NCI-H748 (cell line): Measurements from ENCODE around the gene CDCA7.
"Not testable (repeated sequence)": the region's sequence is repeated elsewhere in the genome, so short reads cannot be mapped to it uniquely, and the experiment has no call there.

Experiments used
- DNase-seq: peaks from one replicate; lab custom pipeline; 2025; ENCODE audit not compliant: unreplicated experiment; lab: John Stamatoyannopoulos, UW

CDCA7 gene

DNA sequence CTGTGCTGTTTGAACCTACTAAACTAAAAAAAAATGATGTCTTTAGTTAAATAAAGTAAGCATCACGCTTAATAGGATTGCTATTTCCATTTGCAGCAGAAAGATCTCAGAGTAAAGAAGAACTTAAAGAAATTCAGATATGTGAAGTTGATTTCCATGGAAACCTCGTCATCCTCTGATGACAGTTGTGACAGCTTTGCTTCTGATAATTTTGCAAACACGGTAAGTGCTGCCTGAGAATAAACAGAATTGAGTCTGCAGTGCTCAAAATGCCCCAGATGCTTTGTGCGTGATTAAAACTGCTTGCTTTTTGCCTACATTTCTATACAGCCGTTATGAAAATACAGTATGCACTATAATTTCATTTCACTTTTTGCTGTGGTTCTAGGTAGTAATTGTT, 3.9 kb downstream of the CDCA7 start:
- no peak for DNase-seq

DNA sequence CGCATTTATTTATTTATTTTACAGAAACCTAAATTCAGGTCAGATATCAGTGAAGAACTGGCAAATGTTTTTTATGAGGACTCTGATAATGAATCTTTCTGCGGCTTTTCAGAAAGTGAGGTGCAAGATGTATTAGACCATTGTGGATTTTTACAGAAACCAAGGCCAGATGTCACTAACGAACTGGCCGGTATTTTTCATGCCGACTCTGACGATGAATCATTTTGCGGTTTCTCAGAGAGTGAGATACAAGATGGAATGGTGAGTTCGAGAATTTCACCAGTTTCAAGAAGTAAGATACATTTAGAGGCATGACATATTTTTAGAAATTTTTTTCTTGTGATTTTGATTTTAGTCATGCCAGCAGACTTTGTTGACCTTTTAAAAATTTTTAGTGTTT, 4.6 kb downstream of the CDCA7 start:
- DNase-seq = no peak

DNA sequence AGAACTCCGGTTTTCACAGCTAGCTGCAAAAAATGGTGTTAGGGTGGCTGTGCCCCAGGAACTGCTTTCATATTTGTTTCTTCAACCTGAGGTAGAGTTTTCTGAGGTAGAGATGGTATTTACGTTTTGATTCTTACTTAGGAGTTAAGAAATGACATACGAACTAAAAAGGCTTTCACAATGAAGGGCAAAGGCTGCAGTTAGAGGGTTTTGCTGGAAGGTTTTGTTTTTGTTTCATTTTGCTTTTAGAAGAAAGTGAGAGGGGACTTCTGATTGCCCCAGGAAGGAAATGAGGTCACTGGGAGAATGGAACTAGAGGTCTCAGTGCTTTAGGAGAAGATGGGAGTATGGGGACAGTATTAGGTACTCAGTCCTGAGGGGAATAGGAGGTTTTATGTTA, 15.5 kb downstream of the CDCA7 start:
- DNase-seq = no peak

DNA sequence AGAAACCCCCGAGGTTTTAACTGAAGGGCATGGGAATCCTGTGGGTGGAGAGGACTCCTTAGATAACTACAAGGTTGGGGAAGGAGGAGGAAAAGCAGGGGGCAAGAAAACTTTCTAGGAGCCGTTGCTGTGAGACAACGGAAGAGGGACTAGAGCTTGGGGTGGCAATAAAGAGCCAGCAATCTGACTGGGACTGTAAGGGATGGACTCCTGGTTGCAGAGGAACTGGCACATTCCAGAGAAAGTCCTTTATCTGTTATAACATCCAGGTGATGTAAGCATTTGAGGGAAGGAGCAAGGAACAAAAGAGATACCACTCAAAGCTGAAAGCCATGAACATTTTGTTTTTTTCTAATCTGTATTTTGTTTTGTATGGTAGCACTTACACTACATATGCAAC, 16.4 kb downstream of the CDCA7 start:
- no peak for DNase-seq

DNA sequence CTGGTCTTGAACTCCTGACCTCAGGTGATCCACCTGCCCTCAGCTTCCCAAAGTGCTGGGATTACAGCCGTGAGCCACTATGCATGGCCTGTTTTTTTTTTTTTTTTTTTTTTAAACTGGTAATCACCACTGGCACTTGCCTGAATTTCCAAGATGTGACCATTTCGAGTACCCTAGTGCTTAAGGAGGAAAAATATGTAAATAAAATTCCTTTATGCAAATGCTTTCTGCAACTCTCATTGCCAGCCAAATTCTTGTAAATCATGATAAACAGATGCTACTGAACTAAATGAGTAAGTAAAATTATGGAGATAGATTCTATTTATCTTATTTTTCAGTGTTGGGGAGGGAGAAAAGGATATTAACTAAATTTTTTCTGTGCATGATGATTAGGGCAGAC, 18.6 kb downstream of the CDCA7 start:
- no peak for DNase-seq

DNA sequence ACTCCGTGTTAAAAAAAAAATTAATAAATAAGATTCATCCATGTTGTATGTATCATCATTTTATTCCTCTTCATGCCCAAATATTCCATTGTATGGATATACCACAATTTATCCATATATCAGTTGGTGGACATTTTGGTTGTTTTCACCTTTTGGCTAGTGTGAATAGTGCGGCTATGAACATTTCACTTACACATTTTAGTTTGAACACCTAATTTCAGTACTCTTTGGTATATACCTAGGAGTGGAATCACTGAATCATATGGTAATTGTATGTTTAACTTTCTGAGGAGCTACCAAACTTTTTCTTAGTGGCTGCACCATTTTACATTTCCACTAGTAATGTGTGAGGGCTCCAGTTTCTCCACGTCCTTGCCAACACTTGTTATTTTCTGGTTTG, 20.0 kb downstream of the CDCA7 start:
- no peak for DNase-seq

DNA sequence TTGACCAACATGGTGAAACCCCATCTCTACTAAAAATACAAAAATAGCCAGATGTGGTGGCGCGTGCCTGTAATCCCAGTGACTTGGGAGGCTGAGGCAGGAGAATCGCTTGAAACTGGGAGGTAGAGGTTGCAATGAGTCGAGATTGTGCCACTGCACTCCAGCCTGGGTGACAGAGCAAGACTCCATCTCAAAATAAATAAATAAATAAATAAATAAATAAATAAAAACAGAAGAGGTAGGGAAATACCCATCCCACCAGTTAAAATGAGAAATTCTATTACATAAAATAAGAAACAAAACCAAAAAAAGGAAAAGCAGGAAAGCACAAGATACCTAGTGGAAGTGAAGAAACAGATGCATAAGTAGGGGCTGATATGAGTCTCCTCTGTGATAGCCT, 30.9 kb downstream of the CDCA7 start:
- not testable (repeated sequence) for DNase-seq

DNA sequence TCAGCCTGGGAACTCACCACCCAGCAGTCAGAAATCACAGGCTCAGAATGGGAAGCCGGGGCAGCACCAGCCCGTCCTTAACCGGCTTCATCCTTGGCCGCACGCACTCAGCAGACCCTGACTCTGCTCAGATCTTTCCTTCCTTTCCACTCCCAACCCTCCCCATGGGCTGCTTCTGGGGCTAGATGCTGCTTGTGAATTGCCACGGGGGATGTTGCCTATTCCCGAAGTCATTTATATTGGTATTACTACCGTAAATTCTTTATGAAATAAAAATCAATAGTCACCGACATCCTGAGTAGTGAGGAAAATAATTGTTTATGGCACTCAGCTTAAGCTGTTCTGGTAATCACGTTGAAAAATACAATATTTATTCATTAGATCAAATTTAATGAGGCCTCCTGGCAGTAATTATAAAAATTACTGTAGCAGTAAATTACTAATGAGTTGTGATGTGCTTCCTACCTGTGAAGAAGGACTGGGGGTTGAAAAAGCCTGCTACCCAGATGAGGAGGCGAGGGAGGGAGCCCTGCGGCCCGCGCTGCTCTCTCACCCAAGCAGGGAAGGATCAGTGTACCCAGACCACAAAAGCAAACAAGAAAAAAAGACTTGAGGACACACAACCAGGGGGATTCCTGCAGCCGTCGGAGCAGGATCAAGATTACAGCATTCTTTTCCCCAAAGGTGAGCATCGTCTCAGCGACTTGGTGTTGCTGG, 31.5 kb downstream of the CDCA7 start:
- no peak for DNase-seq

DNA sequence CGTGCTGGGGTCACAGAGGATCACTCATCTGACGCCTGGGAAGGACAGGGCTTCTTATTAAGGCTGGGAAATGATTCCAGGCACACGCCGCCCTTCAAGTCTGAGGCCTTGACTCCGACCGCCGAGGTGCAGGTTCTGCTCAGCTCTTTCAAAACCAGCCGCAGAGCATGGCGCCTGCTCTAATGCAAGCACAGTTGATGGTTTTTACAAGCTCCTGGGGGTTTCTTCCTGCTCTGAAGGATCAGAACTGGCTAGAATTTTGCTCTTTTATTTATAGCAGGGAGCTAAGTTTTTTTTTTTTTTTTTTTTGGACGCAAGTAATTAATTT, 32.0 kb downstream of the CDCA7 start:
- no peak for DNase-seq

DNA sequence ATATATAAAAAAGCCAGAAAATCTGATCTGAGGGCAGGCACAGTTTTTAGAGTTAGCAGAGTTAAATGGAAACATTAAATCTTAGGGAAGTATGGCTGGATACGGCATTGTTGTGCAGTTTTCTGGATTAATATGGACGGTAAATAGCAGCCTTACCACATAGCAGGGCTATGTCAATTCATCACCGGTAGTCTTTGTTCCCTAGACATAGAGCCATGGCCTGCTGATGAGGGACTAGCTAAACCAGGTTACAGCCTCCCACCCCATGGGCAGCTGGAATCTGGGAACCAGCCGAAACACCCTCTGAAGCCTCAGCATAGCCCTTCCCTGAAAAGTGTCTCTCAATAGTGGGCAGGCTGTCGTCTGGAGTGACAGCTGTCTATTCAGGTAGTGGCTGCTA, 32.4 kb downstream of the CDCA7 start:
- DNase-seq = no peak

DNA sequence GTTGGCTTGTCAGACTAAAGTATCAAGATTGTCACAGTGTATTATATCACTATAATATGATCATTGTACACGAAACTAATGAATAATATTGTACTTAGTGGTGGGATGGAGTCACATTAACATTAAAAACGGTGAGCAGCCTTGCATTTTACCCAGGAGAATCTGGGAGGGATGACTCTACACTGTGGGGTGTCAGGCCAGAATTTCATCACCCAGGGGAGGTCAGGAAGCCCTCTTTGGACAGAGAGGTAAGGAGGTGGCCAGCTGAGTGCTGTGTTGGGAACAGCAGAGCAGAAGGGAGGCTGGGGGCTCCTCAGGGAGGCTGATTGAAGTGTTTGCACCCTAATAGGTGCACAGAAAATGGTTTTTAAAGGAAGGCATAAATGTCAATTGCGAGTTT, 33.0 kb downstream of the CDCA7 start:
- DNase-seq = no peak

DNA sequence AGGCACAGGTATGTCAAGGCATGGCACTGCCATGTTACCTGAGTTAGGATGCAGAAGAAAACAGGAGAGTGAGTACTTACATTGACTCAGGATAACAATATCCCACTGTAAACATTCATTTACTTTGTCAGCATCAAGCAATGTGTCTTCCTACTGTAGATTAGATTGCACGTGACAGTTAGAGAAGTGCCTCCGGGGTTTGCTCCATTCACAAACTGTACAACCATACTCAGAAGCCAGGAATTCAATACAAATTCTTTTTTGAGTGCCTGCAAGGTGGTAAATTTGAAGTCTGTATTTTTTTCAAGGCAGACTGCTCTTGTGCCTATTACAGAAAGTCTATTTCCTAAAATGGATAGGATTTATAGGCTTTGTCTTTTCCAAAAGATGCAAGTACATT, 34.1 kb downstream of the CDCA7 start:
- no peak for DNase-seq

DNA sequence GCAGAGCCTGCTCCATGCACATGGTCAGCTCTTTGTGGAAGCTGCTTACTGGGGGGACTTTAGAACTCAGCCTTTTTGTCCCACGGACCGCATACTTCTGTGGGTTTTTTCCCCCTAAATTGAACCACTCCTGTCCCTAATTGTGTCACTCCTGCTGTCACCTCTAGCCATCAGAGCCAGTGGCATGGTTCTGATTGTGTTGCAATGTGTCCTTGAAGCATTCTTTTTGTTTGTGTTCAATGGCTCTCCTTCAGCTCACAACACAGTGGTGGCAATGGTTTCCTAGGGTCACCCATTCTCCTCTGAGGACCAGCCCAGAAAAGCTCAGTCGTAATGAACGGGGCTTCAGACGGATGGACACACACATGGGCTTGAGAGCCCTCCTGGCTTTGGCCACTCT, 35.4 kb downstream of the CDCA7 start:
- DNase-seq = no peak

DNA sequence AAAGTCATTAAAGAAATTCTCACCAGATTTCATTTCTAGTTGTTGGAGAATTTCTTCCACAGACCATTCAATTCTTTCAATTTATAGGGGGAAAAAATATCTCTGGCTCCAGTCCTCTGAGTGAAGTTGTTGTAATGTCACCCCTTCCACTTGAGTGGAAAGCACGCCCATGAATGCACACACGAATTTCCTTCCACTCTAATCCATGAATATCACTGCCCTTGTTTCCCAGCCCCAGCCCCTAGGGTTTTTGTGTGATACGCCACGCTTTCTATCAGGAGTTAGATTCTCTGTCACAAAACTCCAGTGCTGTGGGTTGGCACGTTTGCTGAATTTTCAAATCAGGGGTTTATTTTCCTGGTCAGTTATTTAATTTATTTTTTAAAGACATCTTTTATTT, 38.1 kb downstream of the CDCA7 start:
- no peak for DNase-seq

DNA sequence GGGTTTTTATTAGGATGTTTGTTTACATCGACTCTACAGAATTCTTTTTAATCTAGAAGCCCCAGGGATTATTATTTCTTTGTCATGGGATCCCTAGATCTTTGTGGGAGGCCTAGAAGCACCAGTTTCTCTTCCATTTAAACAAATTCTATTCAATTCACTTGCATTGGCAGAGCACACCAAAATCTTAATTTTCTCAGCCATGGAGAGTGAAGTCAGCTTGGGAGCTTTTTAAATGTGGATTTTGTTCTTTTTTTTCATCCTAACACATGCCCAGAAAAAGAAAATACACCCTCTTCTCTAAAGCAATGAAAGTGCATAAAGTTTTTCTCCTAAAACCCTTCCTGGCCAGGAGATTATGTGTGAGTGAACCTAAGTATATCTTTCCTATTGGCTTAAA, 38.5 kb downstream of the CDCA7 start:
- DNase-seq = no peak

DNA sequence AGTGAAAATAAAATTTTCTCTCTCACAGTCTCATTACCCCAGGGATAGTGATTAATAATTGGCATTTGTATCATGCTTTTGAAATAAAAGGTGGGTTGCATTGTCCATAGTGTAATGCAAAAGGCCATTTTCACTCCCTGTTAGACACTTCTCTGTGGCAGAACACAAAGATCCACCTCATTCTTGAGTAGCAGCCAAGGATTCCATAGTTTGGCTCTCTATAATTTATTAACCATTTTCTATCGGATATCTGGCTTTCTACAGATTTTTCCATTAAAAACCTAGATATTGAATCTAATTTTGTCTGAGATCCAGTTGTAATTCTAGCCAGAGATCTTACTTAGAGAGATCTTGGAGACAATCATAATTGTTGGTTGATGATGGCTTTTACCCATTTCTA, 39.0 kb downstream of the CDCA7 start:
- no peak for DNase-seq

DNA sequence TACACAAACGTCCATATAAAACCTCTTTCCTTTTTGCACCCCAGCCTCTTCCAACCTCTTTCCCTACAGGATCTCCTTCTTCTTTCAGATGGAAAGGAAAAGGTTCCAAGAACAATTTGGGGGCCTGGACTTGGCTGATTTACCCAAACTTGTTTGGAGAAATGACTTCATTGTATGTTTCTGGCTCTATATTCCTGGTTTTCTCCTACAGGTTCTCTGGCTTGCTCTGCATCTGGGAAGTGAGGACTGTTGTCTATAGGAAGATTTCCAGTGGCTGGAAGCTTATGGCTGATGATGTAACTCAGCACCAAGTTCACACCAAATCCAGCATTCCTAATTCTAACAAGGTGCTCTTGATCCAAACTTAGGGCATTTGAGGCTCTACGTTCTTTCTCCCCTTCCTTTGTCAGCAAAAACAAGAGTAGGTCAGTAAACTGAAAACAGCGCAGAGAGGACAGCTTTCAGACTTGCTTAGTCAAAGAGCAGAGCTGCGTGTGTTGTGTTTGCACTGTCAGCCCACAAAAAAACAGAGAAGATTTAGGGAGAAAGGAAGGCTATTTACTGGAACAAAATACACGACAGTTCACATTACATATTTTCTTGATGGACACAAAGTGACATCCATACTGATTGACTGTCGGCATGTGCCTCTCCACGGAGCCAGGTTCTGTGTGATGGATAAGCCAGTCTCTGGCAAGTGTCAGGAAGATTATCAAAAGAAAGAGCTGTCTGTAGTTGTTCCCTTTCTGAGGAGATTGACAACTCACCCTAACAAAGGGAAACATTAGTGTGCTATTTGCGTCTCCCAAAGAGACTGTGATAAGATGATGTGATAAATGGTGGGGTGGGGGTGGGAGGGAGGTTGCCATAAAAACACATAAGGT, 39.7 kb downstream of the CDCA7 start:
- no peak for DNase-seq

DNA sequence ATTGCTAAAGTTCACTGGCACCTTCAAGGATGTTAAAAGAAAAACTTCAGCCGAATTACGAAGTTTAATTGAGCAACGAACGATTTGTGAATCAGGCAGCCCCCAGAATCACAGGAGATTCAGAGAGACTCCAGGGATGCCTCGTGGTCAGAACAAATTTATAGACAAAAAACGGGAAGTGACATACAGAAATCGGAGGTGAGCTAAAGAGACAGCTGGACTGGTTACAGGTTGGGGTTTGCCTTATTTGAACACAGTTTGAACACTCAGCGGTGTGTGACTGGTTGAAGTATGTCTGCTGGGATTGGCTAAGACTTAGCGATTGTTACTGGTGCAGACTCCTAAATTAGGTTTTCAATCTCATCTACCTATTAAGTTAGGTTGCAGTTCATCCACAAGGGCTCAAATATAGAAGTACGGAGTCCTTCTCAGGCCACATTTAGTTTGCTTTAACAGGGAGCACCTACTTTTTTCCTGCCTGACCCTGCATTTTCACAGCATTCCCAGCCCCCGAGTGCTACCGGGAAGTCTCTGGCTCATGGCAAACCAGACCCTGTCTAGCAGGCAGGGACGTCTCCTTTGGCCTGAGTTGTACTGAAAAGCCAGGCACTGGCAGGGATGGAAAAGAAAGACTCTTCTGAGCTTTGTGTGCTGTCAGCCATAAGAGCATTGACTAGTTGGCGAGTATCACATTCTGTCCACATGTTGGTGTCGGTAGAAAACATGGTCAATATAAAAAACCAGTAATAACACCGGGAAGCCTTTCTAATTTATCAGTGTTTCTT, 41.1 kb downstream of the CDCA7 start:
- no peak for DNase-seq

DNA sequence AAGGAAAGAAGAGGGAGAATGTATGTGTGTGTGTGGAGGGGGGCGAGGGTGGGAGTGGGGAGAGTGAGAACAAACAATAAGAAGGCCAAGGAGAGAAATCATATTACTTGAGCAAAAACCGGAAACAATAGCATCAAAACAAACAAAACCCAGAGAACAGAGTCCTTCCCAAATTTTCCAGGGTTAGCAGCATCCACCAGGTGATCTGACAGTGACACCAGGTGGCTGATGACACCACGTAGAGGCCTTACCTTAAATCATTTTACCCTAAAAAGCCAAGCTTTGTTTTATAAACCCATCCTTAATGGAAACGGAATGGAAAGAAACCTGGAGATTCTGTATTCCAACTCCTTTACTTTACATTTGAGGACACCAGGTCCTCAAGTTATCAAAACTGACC, 42.9 kb downstream of the CDCA7 start:
- DNase-seq = peak; percentile 55

DNA sequence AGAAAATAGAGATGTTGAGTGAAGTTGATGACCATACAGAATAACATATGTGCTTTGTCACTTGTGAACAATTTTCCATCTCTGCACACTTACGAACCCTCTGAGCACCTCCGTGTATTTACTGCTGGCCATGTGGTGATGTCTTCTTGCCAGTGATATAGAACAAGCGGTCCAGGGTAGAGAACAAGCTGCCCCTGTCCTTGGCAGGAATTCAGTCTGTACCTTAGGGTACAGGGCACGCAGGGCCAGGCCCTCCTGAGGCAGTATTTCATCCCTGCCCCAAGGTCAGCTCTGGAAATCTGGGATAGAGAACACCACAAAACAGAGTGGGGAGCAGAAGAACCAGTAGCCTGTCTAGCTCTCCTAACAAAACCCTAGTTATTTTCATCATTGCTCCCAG, 44.6 kb downstream of the CDCA7 start:
- no peak for DNase-seq

DNA sequence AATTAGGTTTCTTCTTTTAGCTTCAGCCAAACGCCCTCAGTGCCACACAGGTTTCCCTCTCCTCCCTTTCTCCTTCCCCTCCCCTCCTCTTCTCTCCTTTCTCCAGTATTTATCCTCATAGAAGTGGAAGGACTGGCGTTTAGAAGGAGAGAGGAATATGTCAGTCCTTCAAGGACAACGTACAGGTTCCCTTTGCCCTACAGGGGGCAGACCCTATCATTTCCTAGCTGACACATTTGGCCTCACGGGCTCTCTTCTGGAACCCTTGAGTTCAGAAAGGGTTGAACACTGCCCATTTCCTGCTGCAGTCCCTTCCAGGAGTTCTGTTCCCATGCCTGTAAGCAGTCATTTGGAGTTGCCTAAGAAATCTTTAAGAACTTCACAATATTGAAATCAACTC, 46.1 kb downstream of the CDCA7 start:
- DNase-seq = peak; percentile 52

DNA sequence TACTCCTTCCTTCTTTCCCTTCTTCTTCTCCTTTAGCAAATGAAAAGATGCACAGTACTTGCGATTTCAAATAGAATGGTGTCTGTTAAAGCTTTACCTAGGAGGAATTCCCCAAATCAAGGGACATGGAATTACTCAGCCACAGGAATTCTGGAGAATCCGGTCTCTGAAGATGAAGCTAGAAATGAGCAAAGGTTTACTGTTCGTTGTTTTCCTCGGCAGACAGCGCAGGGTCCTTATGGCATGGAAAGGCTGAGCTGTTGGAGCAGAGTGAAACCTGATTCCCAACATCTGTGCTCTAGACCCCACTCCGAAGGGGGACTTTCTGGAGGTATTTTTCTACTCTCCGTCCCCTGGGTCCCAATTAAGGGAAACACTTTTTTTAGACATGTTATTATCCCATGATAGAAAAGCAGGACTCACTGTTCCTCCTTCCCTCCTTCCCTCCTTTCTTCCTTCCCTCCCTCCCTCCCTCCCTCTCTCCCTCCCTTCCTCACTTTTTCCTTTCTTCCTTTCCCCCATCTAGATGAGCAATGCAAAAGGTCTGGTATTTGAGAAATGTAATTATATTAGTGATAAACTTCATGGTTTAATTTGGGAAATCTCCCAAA, 47.1 kb downstream of the CDCA7 start:
- DNase-seq = peak; percentile 35
